ENCODE measurements around the gene GCA. TPM values are rescaled to one million over a fixed set of nuclear protein-coding genes. Genes with fewer than 3 reads are reported as not detected.

Gene GCA
- polyA plus RNA-seq, 1 donor = 12.0 TPM

Other genes with a start within 250 kb of the GCA start
- gene GCG, start 191.9 kb upstream of the GCA start, polyA plus RNA-seq (ENCODE audit: insufficient read length) = 15.6 TPM
- 58.1 TPM for gene FAP, start 100.7 kb upstream of the GCA start, polyA plus RNA-seq (ENCODE audit: insufficient read length)
- 2.3 TPM for gene IFIH1, start 25.4 kb upstream of the GCA start, polyA plus RNA-seq (ENCODE audit: insufficient read length)

Data from forelimb muscle (tissue), 1 donor.